ENCODE results near the gene SRGAP2C.

SRGAP2C gene

DNA sequence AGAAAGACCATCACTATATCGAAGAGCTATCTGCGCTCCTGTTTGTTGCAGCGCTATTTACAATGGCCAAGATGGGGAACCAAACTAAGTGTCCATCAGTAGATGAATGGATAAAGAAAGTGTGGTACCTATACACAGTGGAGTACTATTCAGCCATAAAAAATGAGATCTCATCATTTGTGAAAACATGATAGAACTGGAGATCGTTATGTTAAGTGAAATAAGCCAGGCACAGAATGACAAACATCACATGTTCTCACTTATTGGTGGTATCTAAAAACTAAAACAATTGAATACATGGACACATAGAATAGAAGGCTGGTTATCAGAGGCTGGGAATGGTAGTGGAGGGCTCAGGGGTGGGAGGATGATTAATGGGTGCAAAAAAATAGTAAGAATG, 256.2 kb downstream of the SRGAP2C start:
- in situ Hi-C loops (cut with MboI; ENCODE audit: low sequenced_read_pairs, unreplicated experiment), result no loop called here
- no peak for DNase-seq (ENCODE audit: low spot score)
- TF ChIP-seq, protein P1, sequence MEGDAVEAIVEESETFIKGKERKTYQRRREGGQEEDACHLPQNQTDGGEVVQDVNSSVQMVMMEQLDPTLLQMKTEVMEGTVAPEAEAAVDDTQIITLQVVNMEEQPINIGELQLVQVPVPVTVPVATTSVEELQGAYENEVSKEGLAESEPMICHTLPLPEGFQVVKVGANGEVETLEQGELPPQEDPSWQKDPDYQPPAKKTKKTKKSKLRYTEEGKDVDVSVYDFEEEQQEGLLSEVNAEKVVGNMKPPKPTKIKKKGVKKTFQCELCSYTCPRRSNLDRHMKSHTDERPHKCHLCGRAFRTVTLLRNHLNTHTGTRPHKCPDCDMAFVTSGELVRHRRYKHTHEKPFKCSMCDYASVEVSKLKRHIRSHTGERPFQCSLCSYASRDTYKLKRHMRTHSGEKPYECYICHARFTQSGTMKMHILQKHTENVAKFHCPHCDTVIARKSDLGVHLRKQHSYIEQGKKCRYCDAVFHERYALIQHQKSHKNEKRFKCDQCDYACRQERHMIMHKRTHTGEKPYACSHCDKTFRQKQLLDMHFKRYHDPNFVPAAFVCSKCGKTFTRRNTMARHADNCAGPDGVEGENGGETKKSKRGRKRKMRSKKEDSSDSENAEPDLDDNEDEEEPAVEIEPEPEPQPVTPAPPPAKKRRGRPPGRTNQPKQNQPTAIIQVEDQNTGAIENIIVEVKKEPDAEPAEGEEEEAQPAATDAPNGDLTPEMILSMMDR (IDR thresholded peaks at IDR 0.05; ENCODE audit: borderline replicate concordance, control extremely low read depth, extremely low read depth, insufficient read depth, missing control alignments), result no peak

Data from GM13976 (cell line).